Osteocyte (in vitro differentiated cells): Measurements from ENCODE around the gene TACC2. TPM values are rescaled to one million over a fixed set of nuclear protein-coding genes. Genes with fewer than 3 reads are reported as not detected.

Source experiments
- DNase-seq: peaks from one replicate; pipeline ENCODE4 v3.0.0; 2021; ENCODE audit warnings: mixed read lengths; ENCODE audit not compliant: unreplicated experiment; ENCODE audit errors: extremely low spot score
- H3K27ac Mint-ChIP-seq: one replicate; pipeline ENCODE4 v1.8.0; 2021; ENCODE audit warnings: mild to moderate bottlenecking, mixed read lengths; ENCODE audit not compliant: unreplicated experiment
- H3K27me3 Mint-ChIP-seq: one replicate; pipeline ENCODE4 v1.8.0; 2021; ENCODE audit warnings: mixed read lengths; ENCODE audit not compliant: unreplicated experiment
- H3K36me3 Mint-ChIP-seq: one replicate; pipeline ENCODE4 v1.8.0; 2021; ENCODE audit warnings: mixed read lengths; ENCODE audit not compliant: unreplicated experiment
- H3K4me1 Mint-ChIP-seq: one replicate; pipeline ENCODE4 v1.8.0; 2021; ENCODE audit warnings: mixed read lengths; ENCODE audit not compliant: unreplicated experiment
- H3K4me3 Mint-ChIP-seq: one replicate; pipeline ENCODE4 v1.8.0; 2021; ENCODE audit warnings: mild to moderate bottlenecking, moderate library complexity, mixed read lengths; ENCODE audit not compliant: unreplicated experiment
- H3K9me3 Mint-ChIP-seq: one replicate; pipeline ENCODE4 v1.8.0; 2021; ENCODE audit warnings: mixed read lengths; ENCODE audit not compliant: unreplicated experiment
- CTCF ChIP-seq: fragments of 200-600 bp; sonication (generic); IDR thresholded peaks from 2 replicates; pipeline ENCODE4 v1.5.0; 2021; ENCODE audit warnings: antibody characterized with exemption, mild to moderate bottlenecking, moderate library complexity
- total RNA-seq: library from RNA; stranded (reverse); gene quantifications from 2 replicates; pipeline ENCODE4 v1.2.1, GENCODE V29; 2021

Gene TACC2
- total RNA-seq, 1 donor from 2014 or later = 64.2 TPM

- TF ChIP-seq CTCF = no peak
- peak overlapping the region; percentile 90 for H3K27ac Mint-ChIP-seq
- peak; percentile 90 for DNase-seq
Observed at GRCh38 chr10:122164023-122164601, 175.1 kb downstream of the TACC2 start.

GRCh38 chr10:122164815-122165483 lies 176.0 kb downstream of the TACC2 start:
- Mint-ChIP-seq H3K4me1 (peaks cover 38% of the 10 kb centered on the region), H3K27me3 (no peaks in the 10 kb centered on the region), H3K27ac (peak overlapping the region; percentile 90), H3K4me3 (peak overlapping the region; percentile 77), H3K9me3 (no peaks in the 10 kb centered on the region), H3K36me3 (no peaks in the 10 kb centered on the region)
- no peak for DNase-seq
- no peak for TF ChIP-seq CTCF

More at GRCh38 chr10:122164023-122164601, 175.1 kb downstream of the TACC2 start:
- peaks cover 43% of the 10 kb centered on the region for H3K4me1 Mint-ChIP-seq
- peak overlapping the region; percentile 77 for H3K4me3 Mint-ChIP-seq
- no peaks in the 10 kb centered on the region for H3K36me3 Mint-ChIP-seq
- H3K9me3 Mint-ChIP-seq = no peaks in the 10 kb centered on the region
- H3K27me3 Mint-ChIP-seq = no peaks in the 10 kb centered on the region

GRCh38 chr10:122165484-122166276 lies 176.7 kb downstream of the TACC2 start:
- H3K27ac Mint-ChIP-seq = peak overlapping the region; percentile 90
- H3K4me3 Mint-ChIP-seq = peak overlapping the region; percentile 77
- H3K36me3 Mint-ChIP-seq = no peaks in the 10 kb centered on the region
- no peak for DNase-seq
- no peaks in the 10 kb centered on the region for H3K9me3 Mint-ChIP-seq
- peaks cover 39% of the 10 kb centered on the region for H3K4me1 Mint-ChIP-seq
- TF ChIP-seq CTCF = no peak
- no peaks in the 10 kb centered on the region for H3K27me3 Mint-ChIP-seq

- H3K4me1 Mint-ChIP-seq = peaks cover 50% of the 10 kb centered on the region
- H3K27ac Mint-ChIP-seq = no peak overlapping the region
- H3K27me3 Mint-ChIP-seq = no peaks in the 10 kb centered on the region
- no peaks in the 10 kb centered on the region for H3K36me3 Mint-ChIP-seq
- no peak overlapping the region for H3K4me3 Mint-ChIP-seq
- TF ChIP-seq CTCF = no peak
- no peak for DNase-seq
- no peaks in the 10 kb centered on the region for H3K9me3 Mint-ChIP-seq
Observed at GRCh38 chr10:122168101-122168500, 179.1 kb downstream of the TACC2 start.
